HS-5 (cell line): ENCODE measurements around the gene CES3.
"Not testable (repeated sequence)": the region's sequence is repeated elsewhere in the genome, so short reads cannot be mapped to it uniquely, and the experiment has no call there.

Source experiments
- DNase-seq: peaks from one replicate; pipeline ENCODE4 v3.0.0-alpha.2; 2012; ENCODE audit warnings: low read depth

Gene CES3

GRCh38 chr16:66972983-66973382 lies 11.9 kb downstream of the CES3 start:
- DNase-seq, result no peak

GRCh38 chr16:66973716-66974115 lies 12.7 kb downstream of the CES3 start:
- no peak for DNase-seq

- not testable (repeated sequence) for DNase-seq
Observed at GRCh38 chr16:66974156-66974931, 13.3 kb downstream of the CES3 start.

GRCh38 chr16:66974932-66975246 lies 13.8 kb downstream of the CES3 start:
- DNase-seq, result not testable (repeated sequence)

GRCh38 chr16:66975302-66975893 lies 14.3 kb downstream of the CES3 start:
- no peak for DNase-seq

- no peak for DNase-seq
Observed at GRCh38 chr16:66976746-66977145, 15.7 kb downstream of the CES3 start.

- peak; percentile 53 for DNase-seq
Observed at GRCh38 chr16:66977341-66978113, 16.5 kb downstream of the CES3 start.

GRCh38 chr16:66979011-66979717 lies 18.1 kb downstream of the CES3 start:
- DNase-seq, result no peak

GRCh38 chr16:66983033-66983432 lies 22.0 kb downstream of the CES3 start:
- no peak for DNase-seq

- DNase-seq, result no peak
Observed at GRCh38 chr16:66984892-66985311, 23.8 kb downstream of the CES3 start.

- no peak for DNase-seq
Observed at GRCh38 chr16:66986559-66986958, 25.5 kb downstream of the CES3 start.

GRCh38 chr16:66988197-66988788 lies 27.2 kb downstream of the CES3 start, which contains the start of gene CES4A:
Gene CES4A (plus strand): TSS chr16:66988589. CDS start chr16:66988773, 184 bp downstream.
- DNase-seq, result no peak

- DNase-seq, result no peak
Observed at GRCh38 chr16:66991545-66992077, 30.5 kb downstream of the CES3 start.

- not testable (repeated sequence) for DNase-seq
Observed at GRCh38 chr16:66993558-66993957, 32.5 kb downstream of the CES3 start.

GRCh38 chr16:66996324-66996982 lies 35.4 kb downstream of the CES3 start:
- no peak for DNase-seq

- no peak for DNase-seq
Observed at GRCh38 chr16:66996983-66997358, 35.9 kb downstream of the CES3 start.

- DNase-seq, result no peak
Observed at GRCh38 chr16:67000384-67001351, 39.6 kb downstream of the CES3 start.

- no peak for DNase-seq
Observed at GRCh38 chr16:67001726-67002125, 40.7 kb downstream of the CES3 start.

GRCh38 chr16:67006930-67007658 lies 46.0 kb downstream of the CES3 start:
- no peak for DNase-seq
